HG03442 (cell line): ENCODE results near the gene VWA3A.
"Not testable (repeated sequence)": the region's sequence is repeated elsewhere in the genome, so short reads cannot be mapped to it uniquely, and the experiment has no call there.

Experiments
- ATAC-seq: cut with Tn5 transposase; IDR thresholded peaks from one replicate; pipeline ENCODE4 v1.9.1; 2021; ENCODE audit warnings: mild to moderate bottlenecking, moderate library complexity; ENCODE audit not compliant: unreplicated experiment

The VWA3A gene

GRCh38 chr16:22081050-22081449, 11.3 kb upstream of the VWA3A start:
- ATAC-seq, result no peak

GRCh38 chr16:22086440-22086839, 5.9 kb upstream of the VWA3A start:
- no peak for ATAC-seq

GRCh38 chr16:22088642-22089041, 3.7 kb upstream of the VWA3A start:
- no peak for ATAC-seq

- no peak for ATAC-seq
Measured at GRCh38 chr16:22089910-22090309, 2.4 kb upstream of the VWA3A start.

- no peak for ATAC-seq
Measured at GRCh38 chr16:22091721-22092120, 620 bp upstream of the VWA3A start.

- no peak for ATAC-seq
Measured at GRCh38 chr16:22093331-22093730, 990 bp downstream of the VWA3A start.

- ATAC-seq, result no peak
Measured at GRCh38 chr16:22093996-22094395, 1.7 kb downstream of the VWA3A start.

GRCh38 chr16:22098405-22099255, 6.3 kb downstream of the VWA3A start:
- ATAC-seq, result no peak

GRCh38 chr16:22099256-22099975, 7.1 kb downstream of the VWA3A start:
- ATAC-seq, result no peak

GRCh38 chr16:22103441-22103840, 11.1 kb downstream of the VWA3A start:
- ATAC-seq, result no peak

GRCh38 chr16:22109258-22109898, 17.0 kb downstream of the VWA3A start:
- no peak for ATAC-seq

GRCh38 chr16:22111629-22112028, 19.3 kb downstream of the VWA3A start:
- ATAC-seq, result not testable (repeated sequence)

GRCh38 chr16:22116095-22116700, 23.9 kb downstream of the VWA3A start:
- no peak for ATAC-seq

GRCh38 chr16:22117609-22118008, 25.3 kb downstream of the VWA3A start:
- no peak for ATAC-seq

GRCh38 chr16:22120440-22120839, 28.1 kb downstream of the VWA3A start:
- ATAC-seq, result no peak

- ATAC-seq, result no peak
Measured at GRCh38 chr16:22122239-22122638, 29.9 kb downstream of the VWA3A start.

GRCh38 chr16:22123146-22123545, 30.8 kb downstream of the VWA3A start:
- ATAC-seq, result no peak

- ATAC-seq, result no peak
Measured at GRCh38 chr16:22123759-22124490, 31.6 kb downstream of the VWA3A start.

GRCh38 chr16:22124583-22125284, 32.4 kb downstream of the VWA3A start:
- ATAC-seq, result no peak

- ATAC-seq, result no peak
Measured at GRCh38 chr16:22126037-22126558, 33.8 kb downstream of the VWA3A start.
